Left lung (tissue), 10 donors: ENCODE data around the gene GRIK3. TPM values are rescaled to one million over a fixed set of nuclear protein-coding genes. Genes with fewer than 3 reads are reported as not detected.

Source experiments
- ATAC-seq: fragments of 200-7000 bp; cut with Tn5 transposase; one replicate; pipeline ENCODE4 v1.9.1; 2020; ENCODE audit warnings: moderate library complexity
- DNase-seq, 4 donors: peaks; one replicate each; pipeline ENCODE4 v3.0.0-alpha.2; 2013 to 2020
- H3K27ac ChIP-seq, 2 donors: fragments of 200-600 bp; sonication (generic) in 1 of 2; one replicate each; pipeline versions ENCODE4 v1.5.0 to v1.8.0; 2020 to 2021
- H3K27me3 ChIP-seq, 2 donors: fragments of 200-600 bp; sonication (generic) in 1 of 2; one replicate each; pipeline versions ENCODE4 v1.5.0 to v1.8.0; 2020 to 2021
- H3K36me3 ChIP-seq, 2 donors: fragments of 200-600 bp; sonication (generic) in 1 of 2; one replicate each; pipeline versions ENCODE4 v1.5.0 to v1.8.0; 2020 to 2021
- H3K4me1 ChIP-seq, 2 donors: fragments of 200-600 bp; one replicate each; pipeline ENCODE4 v1.8.0; 2021
- H3K4me3 ChIP-seq, 2 donors: fragments of 200-600 bp; sonication (generic) in 1 of 2; one replicate each; pipeline versions ENCODE4 v1.5.0 to v1.8.0; 2020 to 2021; ENCODE audit warnings: mild to moderate bottlenecking in 1 of 2
- H3K9me3 ChIP-seq, 2 donors: fragments of 200-600 bp; sonication (generic) in 1 of 2; one replicate each; pipeline versions ENCODE4 v1.5.0 to v1.8.0; 2020 to 2021
- CTCF ChIP-seq, 2 donors: fragments of 200-600 bp; sonication (generic) in 1 of 2; IDR thresholded peaks; one replicate each; pipeline versions ENCODE4 v1.5.0 to v1.8.0; 2021; ENCODE audit warnings: antibody characterized with exemption in 2 of 2
- intact Hi-C, 2 donors: fragments of 100-400 bp; cut with DNase I; formaldehyde crosslinking; loops; one replicate each; pipeline versions ENCODE4 v1.11.2 to v1.14.2; 2022
- polyA plus RNA-seq, 6 donors: library from polyadenylated mRNA; unstranded; fragments of 120-200 nt; gene quantifications; one replicate each; pipeline ENCODE4 v1.2.1, GENCODE V29; 2013; ENCODE audit not compliant: insufficient read length in 6 of 6
- total RNA-seq, 2 donors: library from RNA; stranded (reverse); fragmentation: NEBNext Ultra II Directional; extraction: Animal tissue kit (Norgen Biotek cat#: 25700); gene quantifications; one replicate each; pipeline ENCODE4 v1.2.1, GENCODE V29; 2021
- donor health status: DM: no; HTN: yes; CAD: no.
- donor health status: DM: no; HTN: no; CAD: no.

Gene GRIK3
- total and polyA plus RNA-seq, 8 donors: 0.18 to 1.2 (median 0.48) TPM; not detected in 1

GRCh38 chr1:36990928-36991327, 43.4 kb downstream of the GRIK3 start:
- H3K27ac ChIP-seq: no peak overlapping the region
- no peaks in the 10 kb centered on the region for H3K36me3 ChIP-seq
- TF ChIP-seq CTCF (IDR thresholded peaks at IDR 0.05): no peak
- intact Hi-C loops: no loop called here
- H3K27me3 ChIP-seq: peaks cover 0 to 24% of the 10 kb centered on the region in 2 donors
- H3K9me3 ChIP-seq: no peaks in the 10 kb centered on the region
- DNase-seq: no peak
- no peak overlapping the region for H3K4me3 ChIP-seq
- no peaks in the 10 kb centered on the region for H3K4me1 ChIP-seq
- ATAC-seq: no peak

GRCh38 chr1:36989241-36989640, 45.1 kb downstream of the GRIK3 start:
- H3K9me3 ChIP-seq: no peaks in the 10 kb centered on the region
- no peaks in the 10 kb centered on the region for H3K36me3 ChIP-seq
- intact Hi-C loops: no loop called here
- ATAC-seq (peak; percentile 89), DNase-seq (peak in 1 of 4 donors; percentile 38)
- TF ChIP-seq CTCF (IDR thresholded peaks at IDR 0.05): no peak
- no peaks in the 10 kb centered on the region for H3K4me1 ChIP-seq
- peaks cover 0 to 33% of the 10 kb centered on the region in 2 donors for H3K27me3 ChIP-seq
- no peak overlapping the region for H3K27ac ChIP-seq
- no peak overlapping the region for H3K4me3 ChIP-seq

GRCh38 chr1:36988741-36989193, 45.5 kb downstream of the GRIK3 start:
- peaks cover 0 to 29% of the 10 kb centered on the region in 2 donors for H3K27me3 ChIP-seq
- intact Hi-C loops: no loop called here
- no peak for DNase-seq
- H3K4me3 ChIP-seq: no peak overlapping the region
- no peaks in the 10 kb centered on the region for H3K9me3 ChIP-seq
- H3K27ac ChIP-seq: no peak overlapping the region
- TF ChIP-seq CTCF (IDR thresholded peaks at IDR 0.05): no peak
- peak; percentile 72 for ATAC-seq
- no peaks in the 10 kb centered on the region for H3K36me3 ChIP-seq
- no peaks in the 10 kb centered on the region for H3K4me1 ChIP-seq

- H3K4me3 ChIP-seq: no peak overlapping the region
- no peaks in the 10 kb centered on the region for H3K36me3 ChIP-seq
- TF ChIP-seq CTCF (IDR thresholded peaks at IDR 0.05): no peak
- DNase-seq: peak in 1 of 4 donors; percentile 47
- intact Hi-C loops: no loop called here
- ATAC-seq: peak; percentile 77
- peaks cover 0 to 28% of the 10 kb centered on the region in 2 donors for H3K27me3 ChIP-seq
- H3K9me3 ChIP-seq: no peaks in the 10 kb centered on the region
- H3K27ac ChIP-seq: no peak overlapping the region
- H3K4me1 ChIP-seq: no peaks in the 10 kb centered on the region
These were observed 46.0 kb downstream of the GRIK3 start for GRCh38 chr1:36988321-36988720.

- no peak overlapping the region for H3K27ac ChIP-seq
- no peak for TF ChIP-seq CTCF (IDR thresholded peaks at IDR 0.05)
- peaks cover 0 to 31% of the 10 kb centered on the region in 2 donors for H3K27me3 ChIP-seq
- no peaks in the 10 kb centered on the region for H3K9me3 ChIP-seq
- H3K4me1 ChIP-seq: no peaks in the 10 kb centered on the region
- H3K36me3 ChIP-seq: no peaks in the 10 kb centered on the region
- H3K4me3 ChIP-seq: no peak overlapping the region
- DNase-seq (no peak), ATAC-seq (no peak)
- intact Hi-C loops: no loop called here
These were observed 47.0 kb downstream of the GRIK3 start for GRCh38 chr1:36987276-36987675.
